H9 (cell line): ENCODE results near the gene NR2F1-AS1. TPM values are rescaled to one million over a fixed set of nuclear protein-coding genes. Genes with fewer than 3 reads are reported as not detected.
A peak's percentile ranks its signal among the peaks of the same experiment; 100 is the strongest.

Experiments used
- DNase-seq: peaks from one replicate; pipeline ENCODE4 v3.0.0-alpha.2; 2017
- H2AFZ ChIP-seq: one replicate; pipeline ENCODE4 v1.6.1; 2013; ENCODE audit warnings: mild to moderate bottlenecking, low read length, control low read depth, moderate library complexity
- H2AK5ac ChIP-seq: 2 replicates; pipeline ENCODE4 v1.6.1; 2013; ENCODE audit warnings: low read length, control low read depth, mixed read lengths; ENCODE audit not compliant: insufficient read length
- H2BK120ac ChIP-seq: one replicate; pipeline ENCODE4 v1.6.1; 2013; ENCODE audit warnings: low read depth, mild to moderate bottlenecking, low read length, control low read depth, inconsistent platforms; ENCODE audit not compliant: poor library complexity, severe bottlenecking
- H2BK12ac ChIP-seq: 2 replicates; pipeline ENCODE4 v1.6.1; 2013; ENCODE audit warnings: low read length, control low read depth, mixed read lengths, low read depth; ENCODE audit not compliant: insufficient read length
- H2BK15ac ChIP-seq: 2 replicates; pipeline ENCODE4 v1.6.1; 2013; ENCODE audit warnings: low read depth, low read length, control low read depth
- H2BK20ac ChIP-seq: one replicate; pipeline ENCODE4 v1.6.1; 2013; ENCODE audit warnings: low read depth, mild to moderate bottlenecking, low read length, control low read depth, inconsistent platforms; ENCODE audit not compliant: poor library complexity, severe bottlenecking
- H2BK5ac ChIP-seq: 2 replicates; pipeline ENCODE4 v1.6.1; 2013; ENCODE audit warnings: low read length, control low read depth, mixed read lengths; ENCODE audit not compliant: insufficient read length
- H3K14ac ChIP-seq: 2 replicates; pipeline ENCODE4 v1.6.1; 2013; ENCODE audit warnings: low read length, control low read depth; ENCODE audit not compliant: insufficient read depth
- H3K18ac ChIP-seq: 2 replicates; pipeline ENCODE4 v1.6.1; 2013; ENCODE audit warnings: low read depth, mild to moderate bottlenecking, mixed read lengths, low read length, control low read depth; ENCODE audit not compliant: insufficient read length
- H3K23ac ChIP-seq: 2 replicates; pipeline ENCODE4 v1.6.1; 2013; ENCODE audit warnings: low read length, control low read depth, mixed read lengths, low read depth; ENCODE audit not compliant: insufficient read length
- H3K23me2 ChIP-seq: 2 replicates; pipeline ENCODE4 v1.6.1; 2013; ENCODE audit warnings: low read depth, mild to moderate bottlenecking, mixed read lengths, low read length, control low read depth; ENCODE audit not compliant: insufficient read length, poor library complexity, severe bottlenecking
- H3K27ac ChIP-seq: 2 replicates; pipeline ENCODE4 v1.5.1; 2013; ENCODE audit warnings: low read length, control low read depth, mixed read lengths, low read depth; ENCODE audit not compliant: insufficient read length
- H3K27me3 ChIP-seq: 2 replicates; pipeline ENCODE4 v1.6.1; 2013; ENCODE audit warnings: low read length, control low read depth, inconsistent platforms; ENCODE audit not compliant: insufficient read depth
- H3K4ac ChIP-seq: 2 replicates; pipeline ENCODE4 v1.6.1; 2013; ENCODE audit warnings: low read depth, mild to moderate bottlenecking, control low read depth, inconsistent platforms, low read length, moderate library complexity
- H3K4me1 ChIP-seq: 2 replicates; pipeline ENCODE4 v1.6.1; 2013; ENCODE audit warnings: low read length, control low read depth, inconsistent platforms; ENCODE audit not compliant: insufficient read depth
- H3K4me2 ChIP-seq: 2 replicates; pipeline ENCODE4 v1.6.1; 2013; ENCODE audit warnings: low read length, control low read depth, mixed read lengths; ENCODE audit not compliant: insufficient read length, insufficient read depth
- H3K56ac ChIP-seq: 2 replicates; pipeline ENCODE4 v1.6.1; 2013; ENCODE audit warnings: low read depth, mild to moderate bottlenecking, mixed read lengths, low read length, control low read depth; ENCODE audit not compliant: insufficient read length
- H3K79me1 ChIP-seq: 2 replicates; pipeline ENCODE4 v1.6.1; 2013; ENCODE audit warnings: low read depth, mild to moderate bottlenecking, moderate library complexity, low read length, control low read depth, inconsistent platforms; ENCODE audit not compliant: insufficient read depth, poor library complexity, severe bottlenecking
- H3K79me2 ChIP-seq: 2 replicates; pipeline ENCODE4 v1.6.1; 2013; ENCODE audit warnings: low read length, control low read depth, inconsistent platforms; ENCODE audit not compliant: insufficient read depth
- H3K9ac ChIP-seq: 2 replicates; pipeline ENCODE4 v1.6.1; 2013; ENCODE audit warnings: low read length, control low read depth, mixed read lengths; ENCODE audit not compliant: insufficient read length; ENCODE audit errors: extremely low read depth
- H3K9me3 ChIP-seq: one replicate; pipeline ENCODE4 v1.6.1; 2013; ENCODE audit warnings: low read depth, low read length, inconsistent platforms; ENCODE audit not compliant: control insufficient read depth
- H3T11ph ChIP-seq: one replicate; pipeline ENCODE4 v1.6.1; 2013; ENCODE audit warnings: mild to moderate bottlenecking, low read length, control low read depth, inconsistent platforms
- H4K20me1 ChIP-seq: one replicate; pipeline ENCODE4 v1.6.1; 2013; ENCODE audit not compliant: control insufficient read depth, insufficient read length, insufficient read depth
- H4K5ac ChIP-seq: 2 replicates; pipeline ENCODE4 v1.6.1; 2013; ENCODE audit warnings: low read depth, mild to moderate bottlenecking, mixed read lengths, low read length, control low read depth; ENCODE audit not compliant: insufficient read length
- H4K8ac ChIP-seq: replicated peaks from 2 replicates; pipeline ENCODE4 v1.6.1; 2013; ENCODE audit warnings: low read length, control low read depth, mixed read lengths, low read depth; ENCODE audit not compliant: insufficient read length
- H4K91ac ChIP-seq: 2 replicates; pipeline ENCODE4 v1.6.1; 2013; ENCODE audit warnings: low read depth, mild to moderate bottlenecking, moderate library complexity, mixed read lengths, low read length, control low read depth; ENCODE audit not compliant: insufficient read length
- H3K27ac Mint-ChIP-seq, 3 experiments: 2 replicates in 2 of 3; 3 replicates in 1 of 3; pipeline ENCODE4 v1.8.0; 2020 to 2021; ENCODE audit warnings: mixed read lengths in 3 of 3, mild to moderate bottlenecking in 1 of 3, moderate library complexity in 1 of 3
- H3K27me3 Mint-ChIP-seq: 2 replicates; pipeline ENCODE4 v1.8.0; 2021; ENCODE audit warnings: low read depth, mild to moderate bottlenecking, moderate library complexity, mixed read lengths
- H3K36me3 Mint-ChIP-seq, 3 experiments: 2 replicates in 2 of 3; 3 replicates in 1 of 3; pipeline ENCODE4 v1.8.0; 2020 to 2021; ENCODE audit warnings: low read depth in 3 of 3, mixed read lengths in 3 of 3; ENCODE audit not compliant: insufficient read depth in 1 of 3
- H3K4me1 Mint-ChIP-seq, 2 experiments: 2 replicates each; pipeline ENCODE4 v1.8.0; 2020; ENCODE audit warnings: mixed read lengths in 2 of 2
- H3K4me3 Mint-ChIP-seq, 2 experiments: 2 replicates in 1 of 2; 3 replicates in 1 of 2; pipeline ENCODE4 v1.8.0; 2020 to 2021; ENCODE audit warnings: mild to moderate bottlenecking in 2 of 2, mixed read lengths in 2 of 2, moderate library complexity in 1 of 2
- H3K9me3 Mint-ChIP-seq, 2 experiments: 2 replicates in 1 of 2; 3 replicates in 1 of 2; pipeline ENCODE4 v1.8.0; 2020; ENCODE audit warnings: mild to moderate bottlenecking in 2 of 2, mixed read lengths in 2 of 2, moderate library complexity in 1 of 2
- CTCF ChIP-seq: fragments of 200-600 bp; sonication (generic); conservative IDR thresholded peaks from 3 replicates; pipeline ENCODE4 v1.8.0; 2021; ENCODE audit warnings: antibody characterized with exemption, mild to moderate bottlenecking
- WGBS: extraction: QIAGEN DNeasy Blood & Tissue Kit; methylation state at CpG from one replicate; pipeline ENCODE4 v1.1.7; 2013; ENCODE audit warnings: missing lambda C conversion rate, low lambda C conversion rate, mixed read lengths; ENCODE audit not compliant: insufficient read length; ENCODE audit errors: extremely low coverage; 5-methylcytosine and 5-hydroxymethylcytosine counted together
- total RNA-seq: library from RNA; stranded (reverse); gene quantifications from 2 replicates; pipeline ENCODE4 v1.2.1, GENCODE V29; 2021

The NR2F1-AS1 gene
- total RNA-seq, 1 experiment from 2014 or later: 1.9 TPM

- no peak overlapping the region for H2AK5ac ChIP-seq
- no peak overlapping the region for H2BK15ac ChIP-seq
- WGBS: no CpG with 5 or more reads among the region's 11 CpGs
- Mint-ChIP-seq H3K36me3 (peaks cover 0 to 2% (median 0%) of the 10 kb centered on the region in 3 experiments; a peak in 1 of 7 replicates), H3K4me3 (peak overlapping the region in 1 of 2 experiments; percentile 69; a peak in 2 of 5 replicates), H3K4me1 (peaks cover 10 to 21% of the 10 kb centered on the region in 2 experiments), H3K27ac (no peak overlapping the region), H3K27me3 (peaks cover 38% of the 10 kb centered on the region), H3K9me3 (peaks cover 2 to 13% of the 10 kb centered on the region in 2 experiments; a peak in 3 of 5 replicates)
- no peak overlapping the region for H2BK5ac ChIP-seq
- H3K14ac ChIP-seq: no peak overlapping the region
- H3K56ac ChIP-seq: no peak overlapping the region
- H3K4ac ChIP-seq: no peak overlapping the region
- no peak for TF ChIP-seq CTCF
- no peak overlapping the region for H2AFZ ChIP-seq
- H4K8ac ChIP-seq: no peak overlapping the region
- H2BK12ac ChIP-seq: no peak overlapping the region
- no peak overlapping the region for H3K18ac ChIP-seq
- no peak overlapping the region for H3K4me2 ChIP-seq
- peaks cover 2% of the 10 kb centered on the region; the same call in 1 of the 2 replicates for H3K4me1 ChIP-seq
- peaks cover 77% of the 10 kb centered on the region for H3K27me3 ChIP-seq
- H3K27ac ChIP-seq: no peak overlapping the region
- no peaks in the 10 kb centered on the region for H3K79me1 ChIP-seq
- DNase-seq: no peak
- no peak overlapping the region for H3K9ac ChIP-seq
- no peak overlapping the region for H3K23ac ChIP-seq
- no peaks in the 10 kb centered on the region for H4K20me1 ChIP-seq
- H2BK120ac ChIP-seq: no peak overlapping the region
- no peaks in the 10 kb centered on the region for H3K9me3 ChIP-seq
- H3T11ph ChIP-seq: no peak overlapping the region
- no peak overlapping the region for H4K5ac ChIP-seq
- H2BK20ac ChIP-seq: no peak overlapping the region
- no peak overlapping the region for H4K91ac ChIP-seq
- H3K23me2 ChIP-seq: no peaks in the 10 kb centered on the region
- no peaks in the 10 kb centered on the region for H3K79me2 ChIP-seq
Measured at GRCh38 chr5:93586736-93587596, 5.9 kb upstream of the NR2F1-AS1 start.
